ENCODE results near the gene PIGS.
"Not testable (repeated sequence)": the region's sequence is repeated elsewhere in the genome, so short reads cannot be mapped to it uniquely, and the experiment has no call there.

Gene PIGS

GRCh38 chr17:28526381-28526780 is 44.9 kb downstream of the PIGS start:
- POLR2A ChIA-PET: no interaction called here
- no peak for TF ChIP-seq CTCF (IDR thresholded peaks at IDR 0.05; ENCODE audit: insufficient read depth, low read length, missing control alignments)
- DNase-seq (ENCODE audit: low read depth, low spot score): no peak
- H3K4me3 ChIP-seq (ENCODE audit: low read depth, low read length): no peak overlapping the region
- CTCF ChIA-PET: interaction anchor here (0.8 to 5.2 kb wide), 6 partner anchors 9 to 119 kb away, joined by 3 to 33 read pairs (median 4); partner anchors contain the start of gene BLTP2

GRCh38 chr17:28524476-28525424 is 46.6 kb downstream of the PIGS start:
- no peak overlapping the region for H3K4me3 ChIP-seq (ENCODE audit: low read depth, low read length)
- TF ChIP-seq CTCF (IDR thresholded peaks at IDR 0.05; ENCODE audit: insufficient read depth, low read length, missing control alignments): no peak
- CTCF ChIA-PET: interaction anchor here (1.0 to 5.2 kb wide), 7 partner anchors 10 to 121 kb away, joined by 3 to 33 read pairs (median 4); partner anchors contain the start of gene BLTP2
- POLR2A ChIA-PET: no interaction called here
- peak; percentile 38 for DNase-seq (ENCODE audit: low read depth, low spot score)

GRCh38 chr17:28523876-28524275 is 47.4 kb downstream of the PIGS start:
- CTCF ChIA-PET: interaction anchor here (1.0 kb wide), 1 partner anchor 13 kb away, joined by 4 read pairs; no protein-coding TSS in a partner anchor
- no peak overlapping the region for H3K4me3 ChIP-seq (ENCODE audit: low read depth, low read length)
- no peak for DNase-seq (ENCODE audit: low read depth, low spot score)
- POLR2A ChIA-PET: no interaction called here
- TF ChIP-seq CTCF (IDR thresholded peaks at IDR 0.05; ENCODE audit: insufficient read depth, low read length, missing control alignments): no peak

- DNase-seq (ENCODE audit: low read depth, low spot score): no peak
- no peak for TF ChIP-seq CTCF (IDR thresholded peaks at IDR 0.05; ENCODE audit: insufficient read depth, low read length, missing control alignments)
- no peak overlapping the region for H3K4me3 ChIP-seq (ENCODE audit: low read depth, low read length)
- ChIA-PET POLR2A (no interaction called here), CTCF (no interaction called here)
Observed at GRCh38 chr17:28523186-28523585, 48.1 kb downstream of the PIGS start.

GRCh38 chr17:28522281-28522680 is 49.0 kb downstream of the PIGS start:
- POLR2A ChIA-PET; DNase-seq (ENCODE audit: low read depth, low spot score); H3K4me3 ChIP-seq (ENCODE audit: low read depth, low read length): not testable (repeated sequence)
- CTCF ChIA-PET: interaction anchor here (1.2 kb wide), 1 partner anchor 26 kb away, joined by 3 read pairs; no protein-coding TSS in a partner anchor

GRCh38 chr17:28521311-28522085 is 49.8 kb downstream of the PIGS start:
- ChIA-PET POLR2A (no interaction called here), CTCF (interaction anchor here (1.2 to 1.5 kb wide), 3 partner anchors 19 to 27 kb away, joined by 3 to 7 read pairs (median 6); no protein-coding TSS in a partner anchor)
- no peak for TF ChIP-seq CTCF (IDR thresholded peaks at IDR 0.05; ENCODE audit: insufficient read depth, low read length, missing control alignments)
- no peak overlapping the region for H3K4me3 ChIP-seq (ENCODE audit: low read depth, low read length)
- no peak for DNase-seq (ENCODE audit: low read depth, low spot score)
